ENCODE data around the gene TRABD2B.

Gene TRABD2B

DNA sequence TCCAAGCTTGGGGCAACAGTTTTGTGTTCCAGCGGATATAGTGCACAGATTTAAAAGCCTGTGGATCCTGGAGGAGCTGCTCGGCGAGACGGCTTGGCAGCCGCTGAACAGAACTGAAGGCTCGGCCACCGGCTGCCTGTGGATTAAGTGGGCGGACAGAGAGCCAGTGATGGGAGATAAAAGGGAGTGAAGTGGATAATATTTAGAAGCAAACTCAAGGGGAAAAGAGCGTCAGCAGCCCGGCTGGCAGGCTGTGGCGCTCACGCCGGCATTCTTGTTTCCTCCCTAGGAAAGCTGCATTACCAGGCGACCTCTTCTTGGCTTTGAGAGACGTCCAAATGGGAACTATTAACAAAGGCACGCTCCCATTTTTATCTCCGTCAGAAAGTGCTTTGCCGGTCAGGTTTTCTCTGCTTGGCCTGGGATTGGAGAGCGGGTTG is 10.4 kb downstream of the TRABD2B start:
- ATAC-seq (ENCODE audit: insufficient read depth, low read depth): no peak
- H3K79me2 ChIP-seq (ENCODE audit: insufficient read depth, low read length): no peaks in the 10 kb centered on the region

DNA sequence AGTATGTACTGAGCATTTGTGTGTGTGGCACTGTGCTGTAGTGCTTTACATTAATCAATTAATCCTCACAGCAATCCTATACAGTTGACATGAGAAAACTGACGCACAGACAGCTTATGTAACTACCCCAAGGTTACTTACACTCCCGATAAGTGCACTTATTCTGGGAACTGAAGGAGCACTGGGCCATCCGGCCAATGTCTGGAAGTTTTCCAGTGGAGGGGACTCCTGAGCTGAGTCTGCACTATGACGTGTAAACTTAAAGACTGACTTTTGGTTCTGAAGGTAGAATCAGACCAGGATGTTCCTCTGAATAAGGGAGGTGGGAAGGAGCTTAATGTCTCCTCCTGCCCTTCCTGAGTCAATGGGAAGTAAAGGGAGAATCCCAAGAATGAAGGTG is 12.2 kb downstream of the TRABD2B start:
- Histone ChIP-seq H3K4me1 (ENCODE audit: insufficient read depth, low read length) (no peaks in the 10 kb centered on the region), H3K4me2 (ENCODE audit: insufficient read depth, low read length) (no peak overlapping the region), H3K9me3 (ENCODE audit: insufficient read depth, low read length, severe bottlenecking) (no peaks in the 10 kb centered on the region), H3K4me3 (ENCODE audit: low read depth in 1 of 2, low read length in 2 of 2) (no peak overlapping the region), H3K36me3 (ENCODE audit: insufficient read depth, low read length) (no peaks in the 10 kb centered on the region), H3K27ac (ENCODE audit: low read length) (no peak overlapping the region), H2AFZ (ENCODE audit: low read depth, low read length) (no peak overlapping the region), H4K20me1 (ENCODE audit: insufficient read depth, low read length) (no peaks in the 10 kb centered on the region), H3K9ac (ENCODE audit: low read depth, low read length) (no peak overlapping the region), H3K79me2 (ENCODE audit: insufficient read depth, low read length) (no peaks in the 10 kb centered on the region), H3K27me3 (ENCODE audit: insufficient read depth, low read length, poor library complexity) (peaks cover 3% of the 10 kb centered on the region)
- ATAC-seq (ENCODE audit: insufficient read depth, low read depth) (no peak), DNase-seq (no peak)
- no peak for TF ChIP-seq EZH2 (IDR thresholded peaks at IDR 0.05; ENCODE audit: borderline replicate concordance, low read depth, low read length, severe bottlenecking)
- TF ChIP-seq, protein P1, sequence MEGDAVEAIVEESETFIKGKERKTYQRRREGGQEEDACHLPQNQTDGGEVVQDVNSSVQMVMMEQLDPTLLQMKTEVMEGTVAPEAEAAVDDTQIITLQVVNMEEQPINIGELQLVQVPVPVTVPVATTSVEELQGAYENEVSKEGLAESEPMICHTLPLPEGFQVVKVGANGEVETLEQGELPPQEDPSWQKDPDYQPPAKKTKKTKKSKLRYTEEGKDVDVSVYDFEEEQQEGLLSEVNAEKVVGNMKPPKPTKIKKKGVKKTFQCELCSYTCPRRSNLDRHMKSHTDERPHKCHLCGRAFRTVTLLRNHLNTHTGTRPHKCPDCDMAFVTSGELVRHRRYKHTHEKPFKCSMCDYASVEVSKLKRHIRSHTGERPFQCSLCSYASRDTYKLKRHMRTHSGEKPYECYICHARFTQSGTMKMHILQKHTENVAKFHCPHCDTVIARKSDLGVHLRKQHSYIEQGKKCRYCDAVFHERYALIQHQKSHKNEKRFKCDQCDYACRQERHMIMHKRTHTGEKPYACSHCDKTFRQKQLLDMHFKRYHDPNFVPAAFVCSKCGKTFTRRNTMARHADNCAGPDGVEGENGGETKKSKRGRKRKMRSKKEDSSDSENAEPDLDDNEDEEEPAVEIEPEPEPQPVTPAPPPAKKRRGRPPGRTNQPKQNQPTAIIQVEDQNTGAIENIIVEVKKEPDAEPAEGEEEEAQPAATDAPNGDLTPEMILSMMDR (IDR thresholded peaks at IDR 0.05; ENCODE audit: borderline replicate concordance, extremely low read depth, low read length, poor library complexity, severe bottlenecking): no peak

More for the DNA sequence above, 10.4 kb downstream of the TRABD2B start:
- Histone ChIP-seq H3K4me3 (ENCODE audit: low read depth in 1 of 2, low read length in 2 of 2) (no peak overlapping the region), H3K36me3 (ENCODE audit: insufficient read depth, low read length) (no peaks in the 10 kb centered on the region), H4K20me1 (ENCODE audit: insufficient read depth, low read length) (no peaks in the 10 kb centered on the region), H3K4me2 (ENCODE audit: insufficient read depth, low read length) (no peak overlapping the region), H3K9ac (ENCODE audit: low read depth, low read length) (no peak overlapping the region), H3K27me3 (ENCODE audit: insufficient read depth, low read length, poor library complexity) (peaks cover 9% of the 10 kb centered on the region), H3K27ac (ENCODE audit: low read length) (no peak overlapping the region), H2AFZ (ENCODE audit: low read depth, low read length) (no peak overlapping the region), H3K4me1 (ENCODE audit: insufficient read depth, low read length) (no peaks in the 10 kb centered on the region), H3K9me3 (ENCODE audit: insufficient read depth, low read length, severe bottlenecking) (no peaks in the 10 kb centered on the region)
- TF ChIP-seq, protein P1 (IDR thresholded peaks at IDR 0.05; ENCODE audit: borderline replicate concordance, extremely low read depth, low read length, poor library complexity, severe bottlenecking): no peak
- no peak for TF ChIP-seq EZH2 (IDR thresholded peaks at IDR 0.05; ENCODE audit: borderline replicate concordance, low read depth, low read length, severe bottlenecking)
- DNase-seq: no peak

DNA sequence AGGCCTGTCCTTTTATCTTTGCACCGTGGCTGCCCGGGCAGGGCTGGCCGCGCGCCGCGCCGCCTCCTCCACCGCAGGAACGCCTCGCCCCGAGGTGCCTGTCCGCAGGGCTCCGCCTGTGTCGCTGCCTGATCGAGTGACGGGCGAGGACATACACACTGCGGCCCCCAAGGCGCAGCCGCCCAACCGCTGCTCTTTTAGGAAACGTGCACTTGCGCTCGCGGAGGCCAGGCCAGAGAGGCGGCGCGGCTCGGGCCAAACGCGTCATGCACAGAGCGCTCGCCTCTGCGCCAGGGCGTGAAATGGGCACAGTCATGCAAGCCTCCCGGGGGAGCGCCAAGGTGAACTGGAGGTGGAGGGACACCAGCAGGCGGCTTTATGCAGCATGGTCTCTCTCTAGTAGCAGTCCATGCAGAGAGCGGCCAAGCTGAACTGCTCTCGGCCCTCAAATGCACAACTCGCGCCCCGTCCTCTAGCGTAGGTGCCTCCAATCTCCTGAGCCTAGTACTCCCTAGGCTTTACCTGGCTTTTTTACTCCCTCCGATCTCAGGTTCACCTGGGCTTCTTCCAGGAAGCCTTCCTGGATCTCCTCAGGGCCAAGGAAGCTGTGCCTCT is 12.9 kb downstream of the TRABD2B start:
- Histone ChIP-seq H3K9ac (ENCODE audit: low read depth, low read length) (no peak overlapping the region), H3K4me3 (ENCODE audit: low read depth in 1 of 2, low read length in 2 of 2) (no peak overlapping the region), H3K79me2 (ENCODE audit: insufficient read depth, low read length) (no peaks in the 10 kb centered on the region), H3K27ac (ENCODE audit: low read length) (no peak overlapping the region), H3K4me2 (ENCODE audit: insufficient read depth, low read length) (no peak overlapping the region), H3K9me3 (ENCODE audit: insufficient read depth, low read length, severe bottlenecking) (no peaks in the 10 kb centered on the region), H3K36me3 (ENCODE audit: insufficient read depth, low read length) (no peaks in the 10 kb centered on the region), H4K20me1 (ENCODE audit: insufficient read depth, low read length) (no peaks in the 10 kb centered on the region), H3K4me1 (ENCODE audit: insufficient read depth, low read length) (no peaks in the 10 kb centered on the region), H3K27me3 (ENCODE audit: insufficient read depth, low read length, poor library complexity) (peaks cover 2% of the 10 kb centered on the region), H2AFZ (ENCODE audit: low read depth, low read length) (no peak overlapping the region)
- DNase-seq (no peak), ATAC-seq (ENCODE audit: insufficient read depth, low read depth) (no peak)
- TF ChIP-seq, protein P1 (IDR thresholded peaks at IDR 0.05; ENCODE audit: borderline replicate concordance, extremely low read depth, low read length, poor library complexity, severe bottlenecking): no peak
- TF ChIP-seq EZH2 (IDR thresholded peaks at IDR 0.05; ENCODE audit: borderline replicate concordance, low read depth, low read length, severe bottlenecking): no peak

Measured in DND-41 (cell line).